SK-N-SH (cell line): ENCODE measurements around the gene IL21R. TPM values are rescaled to one million over a fixed set of nuclear protein-coding genes. Genes with fewer than 3 reads are reported as not detected.

Experiments used
- CTCF ChIA-PET: fragments of 300-600, 350-600 bp; formaldehyde crosslinking; extraction: SDS; loops from one replicate; lab custom pipeline; 2021; lab: Yijun Ruan, JAX
- POLR2A ChIA-PET: fragments of 350-600 bp; sonication (Branson Sonifier 250); formaldehyde crosslinking; extraction: SDS; loops from one replicate; lab custom pipeline; 2020; ENCODE audit warnings: antibody characterized with exemption, inconsistent platforms; lab: Yijun Ruan, JAX
- DNase-seq: peaks from one replicate; pipeline ENCODE4 v3.0.0; 2012
- H2AFZ ChIP-seq: fragments of 200-600 bp; sonication (generic); 2 replicates; pipeline ENCODE4 v1.8.1; 2016; ENCODE audit warnings: antibody characterized with exemption, mild to moderate bottlenecking, low read depth
- H3F3A ChIP-seq: fragments of 200-600 bp; sonication (generic); replicated peaks from 2 replicates; pipeline ENCODE3; 2016; ENCODE audit warnings: antibody characterized with exemption, mild to moderate bottlenecking; ENCODE audit not compliant: insufficient read depth
- H3K27ac ChIP-seq, 2 experiments: fragments of 200-500 bp in 1 of 2; fragments of 200-600 bp in 1 of 2; sonication (Bioruptor generic) in 1 of 2; sonication (generic), shearing (Covaris generic) in 1 of 2; 2 replicates each; pipeline versions ENCODE4 v1.5.1 to v1.6.1; 2014 to 2016; ENCODE audit warnings: low read depth in 2 of 2, inconsistent platforms in 1 of 2, low read length in 1 of 2, mild to moderate bottlenecking in 1 of 2, mixed read lengths in 1 of 2
- H3K27me3 ChIP-seq: fragments of 200-600 bp; sonication (generic), shearing (Covaris generic); 2 replicates; pipeline ENCODE4 v1.6.1; 2016; ENCODE audit warnings: mixed run types; ENCODE audit not compliant: insufficient read depth
- H3K36me3 ChIP-seq, 2 experiments: fragments of 200-500 bp in 1 of 2; fragments of 200-600 bp in 1 of 2; sonication (Bioruptor generic) in 1 of 2; sonication (generic) in 1 of 2; replicated peaks in 1 of 2; 2 replicates each; pipeline versions ENCODE3 to v1.5.1; 2014 to 2016; ENCODE audit warnings: low read length in 1 of 2, mild to moderate bottlenecking in 1 of 2; ENCODE audit not compliant: insufficient read depth in 2 of 2, control insufficient read depth in 1 of 2
- H3K4me1 ChIP-seq, 2 experiments: fragments of 200-500 bp in 1 of 2; fragments of 200-600 bp in 1 of 2; sonication (Bioruptor generic) in 1 of 2; sonication (generic), shearing (Covaris generic) in 1 of 2; 2 replicates each; pipeline versions ENCODE4 v1.5.1 to v1.6.1; 2014 to 2016; ENCODE audit warnings: low read depth in 1 of 2, low read length in 1 of 2, mixed run types in 1 of 2; ENCODE audit not compliant: insufficient read depth in 2 of 2, control insufficient read depth in 1 of 2
- H3K4me2 ChIP-seq: fragments of 200-600 bp; sonication (generic), shearing (Covaris generic); 2 replicates; pipeline ENCODE4 v1.6.1; 2017; ENCODE audit warnings: mixed run types
- H3K4me3 ChIP-seq, 2 experiments: fragments of 200-500 bp in 1 of 2; fragments of 200-600 bp in 1 of 2; sonication (Bioruptor generic) in 1 of 2; sonication (generic), shearing (Covaris generic) in 1 of 2; 2 replicates each; pipeline versions ENCODE4 v1.5.1 to v1.8.1; 2014 to 2016; ENCODE audit warnings: low read depth in 2 of 2, inconsistent platforms in 1 of 2, low read length in 1 of 2, mild to moderate bottlenecking in 1 of 2, mixed read lengths in 1 of 2, moderate library complexity in 1 of 2
- H3K79me2 ChIP-seq: fragments of 200-600 bp; sonication (generic); 2 replicates; pipeline ENCODE4 v1.8.1; 2017; ENCODE audit warnings: mild to moderate bottlenecking; ENCODE audit not compliant: insufficient read depth
- H3K9ac ChIP-seq: fragments of 200-600 bp; sonication (generic); 2 replicates; pipeline ENCODE4 v1.6.1; 2017; ENCODE audit warnings: mixed run types
- H3K9me2 ChIP-seq: fragments of 200-600 bp; sonication (generic); 2 replicates; pipeline ENCODE4 v1.6.1; 2017; ENCODE audit warnings: mixed run types
- H3K9me3 ChIP-seq: fragments of 200-600 bp; sonication (generic); 2 replicates; pipeline ENCODE4 v1.6.1; 2017; ENCODE audit warnings: mixed run types, mild to moderate bottlenecking, moderate library complexity
- H4K20me1 ChIP-seq: fragments of 200-600 bp; sonication (generic); 2 replicates; pipeline ENCODE4 v1.6.1; 2017; ENCODE audit warnings: mild to moderate bottlenecking, mixed run types; ENCODE audit not compliant: insufficient read depth
- ELF1 ChIP-seq: IDR thresholded peaks from 2 replicates; pipeline ENCODE4 v1.4.0; 2012
- EP300 ChIP-seq, 2 experiments: IDR thresholded peaks; 2 replicates each; pipeline versions ENCODE4 v1.4.0 to v1.6.1; 2012; ENCODE audit warnings: borderline replicate concordance in 1 of 2, low read depth in 1 of 2, low read length in 1 of 2
- EZH2phosphoT487 ChIP-seq: fragments of 200-600 bp; sonication (generic); IDR thresholded peaks from 2 replicates; pipeline ENCODE4 v1.6.1; 2017; ENCODE audit warnings: low read depth, mixed run types, mild to moderate bottlenecking, antibody characterized with exemption, moderate library complexity, borderline replicate concordance
- JUND ChIP-seq: IDR thresholded peaks from 2 replicates; pipeline ENCODE4 v1.4.0; 2012
- NRF1 ChIP-seq: IDR thresholded peaks from 2 replicates; pipeline ENCODE4 v1.6.1; 2012; ENCODE audit warnings: low read depth, mild to moderate bottlenecking, low read length
- POLR2AphosphoS5 ChIP-seq: IDR thresholded peaks from 2 replicates; pipeline ENCODE4 v1.6.1; 2012; ENCODE audit warnings: low read depth, low read length
- RCOR1 ChIP-seq: fragments of 150-350 bp; IDR thresholded peaks from 2 replicates; pipeline ENCODE4 v1.6.1; 2017; ENCODE audit warnings: antibody characterized with exemption, low read length
- RFX5 ChIP-seq: IDR thresholded peaks from 2 replicates; pipeline ENCODE4 v1.6.1; 2012; ENCODE audit warnings: mild to moderate bottlenecking, improper control_type of control experiment, low read length
- SIN3A ChIP-seq: IDR thresholded peaks from 2 replicates; pipeline ENCODE4 v1.6.1; 2012; ENCODE audit warnings: low read depth, mild to moderate bottlenecking, low read length, moderate library complexity, borderline replicate concordance
- SMC3 ChIP-seq: IDR thresholded peaks from 2 replicates; pipeline ENCODE4 v1.6.1; 2012; ENCODE audit warnings: low read depth, low read length, improper control_type of control experiment
- TAF1 ChIP-seq: IDR thresholded peaks from 2 replicates; pipeline ENCODE4 v1.6.1; 2012; ENCODE audit warnings: low read depth, mild to moderate bottlenecking, low read length, moderate library complexity, borderline replicate concordance
- WGBS: methylation state at CpG from one replicate; pipeline ENCODE4 v1.1.6; 2017; ENCODE audit warnings: low lambda C conversion rate; 5-methylcytosine and 5-hydroxymethylcytosine counted together
- polyA plus RNA-seq, 3 experiments: library from polyadenylated mRNA; depleted of rRNA; stranded (reverse); fragments of >200 nt; gene quantifications; 2 replicates each; pipeline ENCODE4 v1.2.3, GENCODE V29; 2012
- TF ChIP-seq, protein P1 (sequence below): IDR thresholded peaks from 2 replicates; pipeline ENCODE4 v1.4.0; 2012; ENCODE audit warnings: low read depth, borderline replicate concordance
- TF ChIP-seq, protein P2 (sequence below): IDR thresholded peaks from 2 replicates; pipeline ENCODE4 v1.6.1; 2012; ENCODE audit warnings: mild to moderate bottlenecking, low read depth, low read length, moderate library complexity
- TF ChIP-seq, protein P3 (sequence below): fragments of 150-350 bp; IDR thresholded peaks from 2 replicates; pipeline ENCODE4 v1.6.1; 2016; ENCODE audit warnings: mild to moderate bottlenecking, low read depth, low read length
- TF ChIP-seq, protein P4 (sequence below): IDR thresholded peaks from 2 replicates; pipeline ENCODE4 v1.4.0; 2012; ENCODE audit warnings: low read depth
- TF ChIP-seq, protein P5 (sequence below): fragments of 150-350 bp; IDR thresholded peaks from 2 replicates; pipeline ENCODE4 v1.6.1; 2017; ENCODE audit warnings: antibody characterized with exemption, low read length, low read depth, borderline replicate concordance

Gene IL21R
- polyA plus RNA-seq, 1 of the 3 experiments (the other 2 are of a cell fraction), result 0.13 TPM

DNA sequence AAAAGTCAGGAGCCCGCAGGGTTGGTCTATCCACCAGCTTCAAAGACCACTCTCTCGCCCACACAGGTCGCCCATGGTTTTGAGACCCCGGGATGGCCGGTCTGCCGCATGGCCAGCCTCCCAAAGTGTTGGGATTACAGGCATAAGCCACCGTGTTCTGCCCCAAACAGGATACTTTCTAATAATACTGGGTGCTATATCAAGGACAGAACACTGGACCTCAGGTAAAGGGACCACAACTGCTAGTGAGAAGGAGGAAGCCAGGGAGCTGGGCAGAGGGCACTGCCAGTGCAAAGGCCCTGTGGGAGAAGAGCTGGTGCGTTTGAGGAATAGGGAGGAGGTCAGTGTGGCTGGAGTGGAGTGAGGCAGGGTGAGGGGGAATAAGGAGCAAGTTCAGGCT lies 34.1 kb downstream of the IL21R start:
- Histone ChIP-seq H3K9me2 (no peaks in the 10 kb centered on the region), H3K27me3 (no peaks in the 10 kb centered on the region), H3K27ac (no peak overlapping the region), H3K4me2 (no peak overlapping the region), H3K9me3 (no peaks in the 10 kb centered on the region), H3K9ac (no peak overlapping the region), H2AFZ (no peak overlapping the region), H3K4me3 (no peak overlapping the region), H4K20me1 (no peaks in the 10 kb centered on the region), H3K36me3 (no peaks in the 10 kb centered on the region), H3K79me2 (no peaks in the 10 kb centered on the region), H3K4me1 (no peaks in the 10 kb centered on the region), H3F3A (peaks cover 9% of the 10 kb centered on the region)
- CTCF ChIA-PET, result interaction anchor here (0.7 to 0.9 kb wide), 2 partner anchors 18 to 21 kb away, joined by 3 read pairs; no protein-coding TSS in a partner anchor
- TF ChIP-seq TAF1, result no peak
- no peak for TF ChIP-seq NRF1
- TF ChIP-seq SIN3A, result no peak
- no peak for TF ChIP-seq POLR2AphosphoS5
- TF ChIP-seq, protein P1, sequence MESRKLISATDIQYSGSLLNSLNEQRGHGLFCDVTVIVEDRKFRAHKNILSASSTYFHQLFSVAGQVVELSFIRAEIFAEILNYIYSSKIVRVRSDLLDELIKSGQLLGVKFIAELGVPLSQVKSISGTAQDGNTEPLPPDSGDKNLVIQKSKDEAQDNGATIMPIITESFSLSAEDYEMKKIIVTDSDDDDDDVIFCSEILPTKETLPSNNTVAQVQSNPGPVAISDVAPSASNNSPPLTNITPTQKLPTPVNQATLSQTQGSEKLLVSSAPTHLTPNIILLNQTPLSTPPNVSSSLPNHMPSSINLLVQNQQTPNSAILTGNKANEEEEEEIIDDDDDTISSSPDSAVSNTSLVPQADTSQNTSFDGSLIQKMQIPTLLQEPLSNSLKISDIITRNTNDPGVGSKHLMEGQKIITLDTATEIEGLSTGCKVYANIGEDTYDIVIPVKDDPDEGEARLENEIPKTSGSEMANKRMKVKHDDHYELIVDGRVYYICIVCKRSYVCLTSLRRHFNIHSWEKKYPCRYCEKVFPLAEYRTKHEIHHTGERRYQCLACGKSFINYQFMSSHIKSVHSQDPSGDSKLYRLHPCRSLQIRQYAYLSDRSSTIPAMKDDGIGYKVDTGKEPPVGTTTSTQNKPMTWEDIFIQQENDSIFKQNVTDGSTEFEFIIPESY, result no peak
- TF ChIP-seq RCOR1, result no peak
- TF ChIP-seq, protein P2, sequence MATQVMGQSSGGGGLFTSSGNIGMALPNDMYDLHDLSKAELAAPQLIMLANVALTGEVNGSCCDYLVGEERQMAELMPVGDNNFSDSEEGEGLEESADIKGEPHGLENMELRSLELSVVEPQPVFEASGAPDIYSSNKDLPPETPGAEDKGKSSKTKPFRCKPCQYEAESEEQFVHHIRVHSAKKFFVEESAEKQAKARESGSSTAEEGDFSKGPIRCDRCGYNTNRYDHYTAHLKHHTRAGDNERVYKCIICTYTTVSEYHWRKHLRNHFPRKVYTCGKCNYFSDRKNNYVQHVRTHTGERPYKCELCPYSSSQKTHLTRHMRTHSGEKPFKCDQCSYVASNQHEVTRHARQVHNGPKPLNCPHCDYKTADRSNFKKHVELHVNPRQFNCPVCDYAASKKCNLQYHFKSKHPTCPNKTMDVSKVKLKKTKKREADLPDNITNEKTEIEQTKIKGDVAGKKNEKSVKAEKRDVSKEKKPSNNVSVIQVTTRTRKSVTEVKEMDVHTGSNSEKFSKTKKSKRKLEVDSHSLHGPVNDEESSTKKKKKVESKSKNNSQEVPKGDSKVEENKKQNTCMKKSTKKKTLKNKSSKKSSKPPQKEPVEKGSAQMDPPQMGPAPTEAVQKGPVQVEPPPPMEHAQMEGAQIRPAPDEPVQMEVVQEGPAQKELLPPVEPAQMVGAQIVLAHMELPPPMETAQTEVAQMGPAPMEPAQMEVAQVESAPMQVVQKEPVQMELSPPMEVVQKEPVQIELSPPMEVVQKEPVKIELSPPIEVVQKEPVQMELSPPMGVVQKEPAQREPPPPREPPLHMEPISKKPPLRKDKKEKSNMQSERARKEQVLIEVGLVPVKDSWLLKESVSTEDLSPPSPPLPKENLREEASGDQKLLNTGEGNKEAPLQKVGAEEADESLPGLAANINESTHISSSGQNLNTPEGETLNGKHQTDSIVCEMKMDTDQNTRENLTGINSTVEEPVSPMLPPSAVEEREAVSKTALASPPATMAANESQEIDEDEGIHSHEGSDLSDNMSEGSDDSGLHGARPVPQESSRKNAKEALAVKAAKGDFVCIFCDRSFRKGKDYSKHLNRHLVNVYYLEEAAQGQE, result no peak
- TF ChIP-seq EP300 (IDR thresholded peaks at IDR 0.05; ENCODE audit: borderline replicate concordance in 1 of 2, low read depth in 1 of 2, low read length in 1 of 2), result no peak
- no peak for TF ChIP-seq RFX5
- no peak for TF ChIP-seq ELF1
- no peak for TF ChIP-seq JUND
- no peak for TF ChIP-seq SMC3
- TF ChIP-seq, protein P3, sequence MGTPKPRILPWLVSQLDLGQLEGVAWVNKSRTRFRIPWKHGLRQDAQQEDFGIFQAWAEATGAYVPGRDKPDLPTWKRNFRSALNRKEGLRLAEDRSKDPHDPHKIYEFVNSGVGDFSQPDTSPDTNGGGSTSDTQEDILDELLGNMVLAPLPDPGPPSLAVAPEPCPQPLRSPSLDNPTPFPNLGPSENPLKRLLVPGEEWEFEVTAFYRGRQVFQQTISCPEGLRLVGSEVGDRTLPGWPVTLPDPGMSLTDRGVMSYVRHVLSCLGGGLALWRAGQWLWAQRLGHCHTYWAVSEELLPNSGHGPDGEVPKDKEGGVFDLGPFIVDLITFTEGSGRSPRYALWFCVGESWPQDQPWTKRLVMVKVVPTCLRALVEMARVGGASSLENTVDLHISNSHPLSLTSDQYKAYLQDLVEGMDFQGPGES, result no peak
- TF ChIP-seq EZH2phosphoT487, result no peak
- TF ChIP-seq, protein P4, sequence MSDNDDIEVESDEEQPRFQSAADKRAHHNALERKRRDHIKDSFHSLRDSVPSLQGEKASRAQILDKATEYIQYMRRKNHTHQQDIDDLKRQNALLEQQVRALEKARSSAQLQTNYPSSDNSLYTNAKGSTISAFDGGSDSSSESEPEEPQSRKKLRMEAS, result no peak
- TF ChIP-seq, protein P5, sequence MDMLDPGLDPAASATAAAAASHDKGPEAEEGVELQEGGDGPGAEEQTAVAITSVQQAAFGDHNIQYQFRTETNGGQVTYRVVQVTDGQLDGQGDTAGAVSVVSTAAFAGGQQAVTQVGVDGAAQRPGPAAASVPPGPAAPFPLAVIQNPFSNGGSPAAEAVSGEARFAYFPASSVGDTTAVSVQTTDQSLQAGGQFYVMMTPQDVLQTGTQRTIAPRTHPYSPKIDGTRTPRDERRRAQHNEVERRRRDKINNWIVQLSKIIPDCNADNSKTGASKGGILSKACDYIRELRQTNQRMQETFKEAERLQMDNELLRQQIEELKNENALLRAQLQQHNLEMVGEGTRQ, result no peak
- 63% methylated on average over 8 of the region's 8 CpGs for WGBS
- no peak for DNase-seq
- POLR2A ChIA-PET, result no interaction called here
